Heart left ventricle (tissue), 16 donors: ENCODE results near the gene DPH3. TPM values are rescaled to one million over a fixed set of nuclear protein-coding genes. Genes with fewer than 3 reads are reported as not detected.
A peak's percentile ranks its signal among the peaks of the same experiment; 100 is the strongest.

Experiments
- ATAC-seq, 4 donors: fragments of 200-7000 bp; cut with Tn5 transposase; one replicate each; pipeline ENCODE4 v1.9.1; 2020 to 2022; ENCODE audit warnings: moderate library complexity in 4 of 4, mild to moderate bottlenecking in 3 of 4, moderate number of reproducible peaks in 1 of 4
- DNase-seq, 5 donors: peaks; one replicate each; pipeline ENCODE4 v3.0.0-alpha.2; 2020
- H3K27ac ChIP-seq, 12 donors: fragments of 200-600 bp; sonication (generic) in 4 of 12; one replicate each; pipeline versions ENCODE4 v1.5.0 to v1.8.0; 2016 to 2022; ENCODE audit warnings: mild to moderate bottlenecking in 2 of 12
- H3K27me3 ChIP-seq, 9 donors: fragments of 200-600 bp; sonication (generic) in 2 of 9; one replicate each; pipeline versions ENCODE4 v1.5.1 to v1.8.0; 2016 to 2022; ENCODE audit warnings: mild to moderate bottlenecking in 3 of 9
- H3K36me3 ChIP-seq, 9 donors: fragments of 200-600 bp; sonication (generic) in 2 of 9; one replicate each; pipeline versions ENCODE4 v1.5.0 to v1.8.0; 2018 to 2022; ENCODE audit warnings: mild to moderate bottlenecking in 2 of 9
- H3K4me1 ChIP-seq, 12 donors: fragments of 200-600 bp; sonication (generic) in 4 of 12; one replicate each; pipeline versions ENCODE4 v1.5.0 to v1.8.0; 2016 to 2022; ENCODE audit warnings: mild to moderate bottlenecking in 3 of 12
- H3K4me3 ChIP-seq, 12 donors: fragments of 200-600 bp; sonication (generic) in 4 of 12; one replicate each; pipeline versions ENCODE4 v1.5.0 to v1.8.0; 2017 to 2022; ENCODE audit warnings: mild to moderate bottlenecking in 9 of 12, moderate library complexity in 4 of 12
- H3K9me3 ChIP-seq, 12 donors: fragments of 200-600 bp; sonication (generic) in 4 of 12; one replicate each; pipeline versions ENCODE4 v1.5.0 to v1.8.0; 2016 to 2022; ENCODE audit warnings: mild to moderate bottlenecking in 1 of 12
- CTCF ChIP-seq, 12 donors: fragments of 200-600 bp; sonication (generic) in 4 of 12; IDR thresholded peaks; one replicate each; pipeline versions ENCODE4 v1.5.0 to v1.8.0; 2018 to 2022; ENCODE audit warnings: antibody characterized with exemption in 12 of 12, mild to moderate bottlenecking in 5 of 12
- POLR2A ChIP-seq, 2 donors: fragments of 450-650 bp; IDR thresholded peaks; one replicate each; pipeline ENCODE4 v1.6.1; 2017; ENCODE audit warnings: antibody characterized with exemption in 2 of 2, mild to moderate bottlenecking in 2 of 2, moderate library complexity in 2 of 2
- WGBS, 4 donors: extraction: QIAGEN DNeasy Blood & Tissue Kit in 2 of 4; methylation state at CpG; one replicate each; pipeline versions ENCODE4 v1.1.5 to v1.1.7; 2013 to 2018; 5-methylcytosine and 5-hydroxymethylcytosine counted together
- intact Hi-C, 10 donors: fragments of 100-400 bp; cut with DNase I; formaldehyde crosslinking; loops; one replicate each; pipeline versions ENCODE4 v1.11.1 to v1.14.2; 2022
- polyA plus RNA-seq, 2 donors: library from polyadenylated mRNA; stranded (reverse); fragments of 200-250 nt; gene quantifications; one replicate each; pipeline ENCODE4 v1.2.3, GENCODE V29; 2013
- total RNA-seq, 9 donors: library from RNA; depleted of rRNA in 2 of 9; stranded (reverse); fragments of >200 nt in 2 of 9; fragmentation: NEBNext Ultra II Directional in 3 of 9; extraction: Animal tissue kit (Norgen Biotek cat#: 25700) in 3 of 9; gene quantifications; one replicate each; pipeline versions ENCODE4 v1.1.0 to v1.2.4, GENCODE V29; 2016 to 2023
- donor health status: ischemic (EF 13 %, LVEDD 7.1; RV severe dilation, severe dysfunction).
- donor health status: healthy with polysubstance abuse.
- donor health status: DM: no; HTN: yes; CAD: no.
- donor health status: DM: no; HTN: no; CAD: no.
- donor health status: ischemic (EF 25% LVEDD 6.9; RV normal size, moderate dysfunction).
- donor health status: ischemic (EF 25% LVEDD 5.7; RV mildly dilated, moderate dysfunction).
- donor health status: healthy.
- donor health status: DM: yes; HTN: yes; CAD: no.
- donor health status: ischemic (EF 35%, LVEDD 5.7; RV mildly dilated, moderate dysfunction).
- donor health status: nonischemic (EF 11% LVEDD 7.7; RV severe dilation, severe dysfunction).
- donor health status: DM: yes; HTN: yes; CAD: no.
- donor health status: PGD.
- donor health status: ischemic (EF 29% LVEDD 5.4; RV normal size, mild dysfunction).
- donor health status: nonischemic (EF 23%, LVEDD 6.1; RV moderate dilation, normal function).

DPH3 gene
- total and polyA plus RNA-seq, 11 donors, result 10.0 to 38.3 (median 20.9) TPM

DNA sequence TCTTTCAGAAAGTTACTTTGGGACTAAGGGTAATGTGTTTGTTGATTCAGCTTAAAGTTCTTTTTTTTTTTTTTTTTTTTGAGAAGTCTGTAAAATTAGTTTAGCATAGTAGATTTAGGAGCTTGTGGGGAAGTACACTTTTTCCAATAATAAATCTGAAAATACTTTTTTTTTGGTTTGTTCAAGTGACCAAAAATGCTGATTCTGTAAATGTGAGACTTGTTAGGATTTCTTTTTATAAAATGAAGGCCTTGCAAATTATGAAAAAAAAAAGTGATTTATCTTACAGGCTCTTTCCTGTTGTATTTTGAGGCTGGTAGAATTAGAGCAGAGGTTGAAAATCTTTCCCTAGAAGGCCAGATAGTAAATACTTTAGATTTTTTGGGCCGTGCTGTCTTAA lies 7.8 kb upstream of the DPH3 start:
- intact Hi-C loops, result no loop called here
- H3K9me3 ChIP-seq, result no peaks in the 10 kb centered on the region
- peaks cover 0 to 78% (median 62%) of the 10 kb centered on the region in 9 donors for H3K36me3 ChIP-seq
- ATAC-seq (no peak), DNase-seq (no peak)
- no peak overlapping the region for H3K27ac ChIP-seq
- H3K4me1 ChIP-seq, result peaks cover 0 to 18% (median 11%) of the 10 kb centered on the region in 12 donors
- H3K4me3 ChIP-seq, result no peak overlapping the region
- H3K27me3 ChIP-seq, result no peaks in the 10 kb centered on the region
- 68 to 77% (median 72%) methylated on average over 1 of the region's 1 CpG for WGBS, 4 donors
- TF ChIP-seq CTCF (IDR thresholded peaks at IDR 0.05) (no peak), POLR2A (IDR thresholded peaks at IDR 0.05) (no peak)

DNA sequence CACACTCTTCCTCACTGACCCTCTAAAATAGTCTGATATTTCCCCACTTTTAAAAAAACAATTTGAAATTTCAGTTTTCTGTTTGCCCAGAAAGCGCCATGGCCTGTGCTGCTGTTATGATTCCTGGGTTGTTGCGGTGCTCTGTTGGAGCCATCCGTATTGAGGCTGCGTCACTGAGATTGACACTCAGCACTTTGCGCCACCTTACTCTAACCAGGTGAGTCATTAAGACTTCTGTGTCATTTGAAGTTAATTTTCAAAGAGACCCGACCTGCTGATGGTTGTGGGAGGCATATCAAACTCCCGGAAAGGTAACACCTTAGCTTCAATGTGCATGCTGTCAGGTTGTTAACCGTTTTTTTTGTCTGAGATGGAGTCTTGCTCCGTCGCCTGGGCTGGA lies 6.1 kb upstream of the DPH3 start:
- Histone ChIP-seq H3K4me1 (peaks cover 0 to 32% (median 26%) of the 10 kb centered on the region in 12 donors), H3K9me3 (no peaks in the 10 kb centered on the region), H3K4me3 (no peak overlapping the region), H3K27me3 (no peaks in the 10 kb centered on the region), H3K36me3 (peaks cover 0 to 69% (median 55%) of the 10 kb centered on the region in 9 donors), H3K27ac (no peak overlapping the region)
- intact Hi-C loops, result no loop called here
- DNase-seq (no peak), ATAC-seq (no peak)
- no peak for TF ChIP-seq POLR2A (IDR thresholded peaks at IDR 0.05)
- TF ChIP-seq CTCF (IDR thresholded peaks at IDR 0.05), result no peak
- WGBS, 4 donors, result 94 to 96% (median 95%) methylated on average over 10 of the region's 10 CpGs

GRCh38 chr3:16266714-16267113 lies 2.0 kb upstream of the DPH3 start:
- Histone ChIP-seq H3K27me3 (no peaks in the 10 kb centered on the region), H3K27ac (peak overlapping the region in 5 of 12 donors; percentile 24 to 97 (median 77)), H3K4me1 (peaks cover 3 to 58% (median 44%) of the 10 kb centered on the region in 12 donors), H3K9me3 (no peaks in the 10 kb centered on the region), H3K36me3 (peaks cover 0 to 34% (median 21%) of the 10 kb centered on the region in 9 donors), H3K4me3 (peak overlapping the region in 4 of 12 donors; percentile 71 to 89 (median 74))
- 57 to 74% (median 65%) methylated on average over 3 of the region's 3 CpGs for WGBS, 4 donors
- TF ChIP-seq POLR2A (IDR thresholded peaks at IDR 0.05) (no peak), CTCF (IDR thresholded peaks at IDR 0.05) (no peak)
- DNase-seq (no peak), ATAC-seq (no peak)
- intact Hi-C loops, result loop anchor here in 6 of 10 donors (2.0 to 5.0 kb wide), 2 partner anchors 284 to 286 kb away; no protein-coding TSS in a partner anchor

DNA sequence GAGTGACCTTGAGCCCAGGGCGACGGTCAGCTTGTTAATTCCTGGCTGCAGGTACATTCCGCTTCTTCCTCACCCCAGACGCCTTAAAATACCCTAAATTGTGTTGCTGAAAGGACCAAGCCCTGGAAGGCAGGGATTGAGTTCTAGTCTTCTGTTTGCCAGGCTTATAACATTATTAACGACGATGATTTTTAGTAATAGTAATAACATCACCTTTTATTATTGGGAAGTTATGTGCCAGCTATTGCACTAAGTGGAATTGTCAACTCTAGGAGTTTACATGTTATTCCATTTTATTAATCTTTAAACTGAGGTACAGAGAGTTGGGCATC lies 678 bp upstream of the DPH3 start:
- WGBS, 4 donors, result 0 to 1% (median 0%) methylated on average over 4 to 6 of the region's 6 CpGs
- ATAC-seq (no peak), DNase-seq (no peak)
- peak overlapping the region; percentile 37 to 97 (median 85) for H3K27ac ChIP-seq
- no peak for TF ChIP-seq POLR2A (IDR thresholded peaks at IDR 0.05)
- no peak for TF ChIP-seq CTCF (IDR thresholded peaks at IDR 0.05)
- peaks cover 3 to 59% (median 44%) of the 10 kb centered on the region in 12 donors for H3K4me1 ChIP-seq
- peak overlapping the region; percentile 49 to 97 (median 75) for H3K4me3 ChIP-seq
- H3K27me3 ChIP-seq, result no peaks in the 10 kb centered on the region
- intact Hi-C loops, result loop anchor here in 2 of 10 donors (5.0 kb wide), 1 partner anchor 287 kb away; no protein-coding TSS in a partner anchor
- H3K36me3 ChIP-seq, result peaks cover 0 to 27% (median 12%) of the 10 kb centered on the region in 9 donors
- H3K9me3 ChIP-seq, result no peaks in the 10 kb centered on the region
